Inflammatory macrophage treated with lipopolysaccharide for 1 hour (primary cell): ENCODE data around the gene SPATA24.
"Not testable (repeated sequence)": the region's sequence is repeated elsewhere in the genome, so short reads cannot be mapped to it uniquely, and the experiment has no call there.

Source experiments
- DNase-seq, 2 donors: peaks; one replicate each; pipeline ENCODE4 v3.0.0-alpha.2; 2020 to 2022

Gene SPATA24

GRCh38 chr5:139415869-139416268, 12.0 kb upstream of the SPATA24 start:
- no peak for DNase-seq

- no peak for DNase-seq
These were observed 11.5 kb upstream of the SPATA24 start for GRCh38 chr5:139415221-139415861.

GRCh38 chr5:139414581-139415130, 10.8 kb upstream of the SPATA24 start:
- no peak for DNase-seq

- DNase-seq: no peak
These were observed 10.1 kb upstream of the SPATA24 start for GRCh38 chr5:139413963-139414362.

GRCh38 chr5:139413153-139413552, 9.3 kb upstream of the SPATA24 start:
- DNase-seq: no peak

- DNase-seq: no peak
These were observed 7.3 kb upstream of the SPATA24 start for GRCh38 chr5:139410993-139411828.

- no peak for DNase-seq
These were observed 6.5 kb upstream of the SPATA24 start for GRCh38 chr5:139410121-139410992.

GRCh38 chr5:139409116-139409515, 5.2 kb upstream of the SPATA24 start:
- not testable (repeated sequence) for DNase-seq

- no peak for DNase-seq
These were observed 4.3 kb upstream of the SPATA24 start for GRCh38 chr5:139408191-139408590.

GRCh38 chr5:139407517-139407916, 3.6 kb upstream of the SPATA24 start:
- DNase-seq: no peak

- DNase-seq: no peak
These were observed 3.1 kb upstream of the SPATA24 start for GRCh38 chr5:139406963-139407362.

- DNase-seq: no peak
These were observed 573 bp upstream of the SPATA24 start for GRCh38 chr5:139404484-139404840.

- no peak for DNase-seq
These were observed 487 bp downstream of the SPATA24 start for GRCh38 chr5:139403418-139403786.

GRCh38 chr5:139402561-139403158, 1.2 kb downstream of the SPATA24 start:
- peak; percentile 17 to 33 for DNase-seq

- no peak for DNase-seq
These were observed 2.3 kb downstream of the SPATA24 start for GRCh38 chr5:139401546-139401945.

- no peak for DNase-seq
These were observed 4.3 kb downstream of the SPATA24 start for GRCh38 chr5:139399501-139400121.

- no peak for DNase-seq
These were observed 6.0 kb downstream of the SPATA24 start for GRCh38 chr5:139397921-139398320.

- DNase-seq: no peak
These were observed 7.2 kb downstream of the SPATA24 start for GRCh38 chr5:139396691-139397090.

GRCh38 chr5:139395844-139396640, 7.8 kb downstream of the SPATA24 start:
- DNase-seq: no peak

- DNase-seq: no peak
These were observed 9.0 kb downstream of the SPATA24 start, which contains the start of gene PROB1 for GRCh38 chr5:139394654-139395566. TSS of gene PROB1 (minus strand) at chr5:139395104. CDS start at chr5:139395081, 23 bp downstream.
